ENCODE data around the gene GPANK1. TPM values are rescaled to one million over a fixed set of nuclear protein-coding genes. Genes with fewer than 3 reads are reported as not detected.

Gene GPANK1
- total and polyA plus RNA-seq, 10 of the 15 experiments (the other 5 are each of a cell fraction or from before 2014, with no cell fraction given): 11.7 to 36.3 (median 17.5) TPM

DNA sequence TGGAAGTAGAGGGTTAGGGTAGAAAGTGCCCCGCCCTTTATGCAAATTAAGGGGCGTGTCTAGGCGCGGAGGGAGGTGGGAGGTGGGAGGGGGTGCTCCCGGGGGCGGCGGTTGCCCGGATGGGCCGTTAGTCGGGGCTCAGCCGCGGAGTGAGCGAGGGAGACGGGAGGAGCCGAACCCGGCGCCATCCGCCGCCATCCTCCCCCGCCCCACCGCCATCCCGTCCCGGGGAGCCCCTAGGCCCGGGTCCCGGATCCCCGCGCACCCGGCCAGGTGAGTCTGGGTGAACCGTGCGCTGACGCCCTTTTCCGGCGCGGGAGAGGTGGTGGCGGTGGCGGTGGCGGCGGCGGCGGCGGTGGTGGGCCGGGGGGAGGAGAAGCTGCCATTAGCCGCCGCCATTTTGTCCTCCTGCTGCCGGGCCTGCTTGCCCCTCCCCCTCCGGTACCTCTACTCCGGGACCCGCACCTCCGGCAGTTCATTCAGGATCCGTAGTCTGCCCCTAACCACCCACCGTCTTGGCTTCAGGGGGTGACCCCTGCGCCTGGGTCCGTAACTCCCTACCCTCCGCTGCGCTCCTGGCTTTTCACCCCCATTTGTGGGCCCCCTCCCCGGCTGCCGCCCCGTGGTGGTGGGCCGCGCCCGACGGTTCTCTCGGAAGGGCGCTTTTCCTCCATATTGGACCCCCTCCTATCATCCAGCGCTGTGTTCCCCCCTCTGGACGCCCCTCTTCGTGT lies 44.0 kb downstream of the GPANK1 start, which contains the start of gene PRRC2A (continued):
- TF ChIP-seq SMC3 (IDR thresholded peaks at IDR 0.05; ENCODE audit: borderline replicate concordance, low read length) (no peak), ZZZ3 (IDR thresholded peaks at IDR 0.05; ENCODE audit: control insufficient read depth, insufficient read length, low read depth) (no peak), SUZ12 (IDR thresholded peaks at IDR 0.05; ENCODE audit: unreplicated experiment) (no peak), SP1 (IDR thresholded peaks at IDR 0.05; ENCODE audit: low read depth, low read length) (no peak), MEF2A (IDR thresholded peaks at IDR 0.05; ENCODE audit: insufficient read depth, low read depth, low read length) (no peak), NRF1 (conservative IDR thresholded peaks at IDR 0.05; ENCODE audit: low read depth, low read length) (no peak), CBX3 (IDR thresholded peaks at IDR 0.05; ENCODE audit: borderline replicate concordance, low read depth) (no peak), NR2C2 (IDR thresholded peaks at IDR 0.05; ENCODE audit: borderline replicate concordance, control insufficient read depth, insufficient read length, low read depth) (no peak), SUPT20H (IDR thresholded peaks at IDR 0.05; ENCODE audit: borderline replicate concordance, control insufficient read depth, low read depth, low read length) (no peak), CBX5 (IDR thresholded peaks at IDR 0.05; ENCODE audit: low read depth) (no peak), CBFB (IDR thresholded peaks at IDR 0.05; ENCODE audit: low read depth) (no peak), RAD21 (IDR thresholded peaks at IDR 0.05; ENCODE audit: insufficient read depth, low read depth, low read length) (no peak), CEBPZ (IDR thresholded peaks at IDR 0.05; ENCODE audit: low read depth, low read length) (no peak), STAT3 (IDR thresholded peaks at IDR 0.05; ENCODE audit: low read depth, low read length) (no peak), TBL1XR1 (IDR thresholded peaks at IDR 0.05; ENCODE audit: low read depth, low read length) (no peak; the same call in 1 of the 2 replicates), JUNB (IDR thresholded peaks at IDR 0.05) (no peak)
- TF ChIP-seq, protein P1, sequence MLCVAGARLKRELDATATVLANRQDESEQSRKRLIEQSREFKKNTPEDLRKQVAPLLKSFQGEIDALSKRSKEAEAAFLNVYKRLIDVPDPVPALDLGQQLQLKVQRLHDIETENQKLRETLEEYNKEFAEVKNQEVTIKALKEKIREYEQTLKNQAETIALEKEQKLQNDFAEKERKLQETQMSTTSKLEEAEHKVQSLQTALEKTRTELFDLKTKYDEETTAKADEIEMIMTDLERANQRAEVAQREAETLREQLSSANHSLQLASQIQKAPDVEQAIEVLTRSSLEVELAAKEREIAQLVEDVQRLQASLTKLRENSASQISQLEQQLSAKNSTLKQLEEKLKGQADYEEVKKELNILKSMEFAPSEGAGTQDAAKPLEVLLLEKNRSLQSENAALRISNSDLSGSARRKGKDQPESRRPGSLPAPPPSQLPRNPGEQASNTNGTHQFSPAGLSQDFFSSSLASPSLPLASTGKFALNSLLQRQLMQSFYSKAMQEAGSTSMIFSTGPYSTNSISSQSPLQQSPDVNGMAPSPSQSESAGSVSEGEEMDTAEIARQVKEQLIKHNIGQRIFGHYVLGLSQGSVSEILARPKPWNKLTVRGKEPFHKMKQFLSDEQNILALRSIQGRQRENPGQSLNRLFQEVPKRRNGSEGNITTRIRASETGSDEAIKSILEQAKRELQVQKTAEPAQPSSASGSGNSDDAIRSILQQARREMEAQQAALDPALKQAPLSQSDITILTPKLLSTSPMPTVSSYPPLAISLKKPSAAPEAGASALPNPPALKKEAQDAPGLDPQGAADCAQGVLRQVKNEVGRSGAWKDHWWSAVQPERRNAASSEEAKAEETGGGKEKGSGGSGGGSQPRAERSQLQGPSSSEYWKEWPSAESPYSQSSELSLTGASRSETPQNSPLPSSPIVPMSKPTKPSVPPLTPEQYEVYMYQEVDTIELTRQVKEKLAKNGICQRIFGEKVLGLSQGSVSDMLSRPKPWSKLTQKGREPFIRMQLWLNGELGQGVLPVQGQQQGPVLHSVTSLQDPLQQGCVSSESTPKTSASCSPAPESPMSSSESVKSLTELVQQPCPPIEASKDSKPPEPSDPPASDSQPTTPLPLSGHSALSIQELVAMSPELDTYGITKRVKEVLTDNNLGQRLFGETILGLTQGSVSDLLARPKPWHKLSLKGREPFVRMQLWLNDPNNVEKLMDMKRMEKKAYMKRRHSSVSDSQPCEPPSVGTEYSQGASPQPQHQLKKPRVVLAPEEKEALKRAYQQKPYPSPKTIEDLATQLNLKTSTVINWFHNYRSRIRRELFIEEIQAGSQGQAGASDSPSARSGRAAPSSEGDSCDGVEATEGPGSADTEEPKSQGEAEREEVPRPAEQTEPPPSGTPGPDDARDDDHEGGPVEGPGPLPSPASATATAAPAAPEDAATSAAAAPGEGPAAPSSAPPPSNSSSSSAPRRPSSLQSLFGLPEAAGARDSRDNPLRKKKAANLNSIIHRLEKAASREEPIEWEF (IDR thresholded peaks at IDR 0.05; ENCODE audit: insufficient replicate concordance, low read depth, low read length): no peak
- TF ChIP-seq, protein P2, sequence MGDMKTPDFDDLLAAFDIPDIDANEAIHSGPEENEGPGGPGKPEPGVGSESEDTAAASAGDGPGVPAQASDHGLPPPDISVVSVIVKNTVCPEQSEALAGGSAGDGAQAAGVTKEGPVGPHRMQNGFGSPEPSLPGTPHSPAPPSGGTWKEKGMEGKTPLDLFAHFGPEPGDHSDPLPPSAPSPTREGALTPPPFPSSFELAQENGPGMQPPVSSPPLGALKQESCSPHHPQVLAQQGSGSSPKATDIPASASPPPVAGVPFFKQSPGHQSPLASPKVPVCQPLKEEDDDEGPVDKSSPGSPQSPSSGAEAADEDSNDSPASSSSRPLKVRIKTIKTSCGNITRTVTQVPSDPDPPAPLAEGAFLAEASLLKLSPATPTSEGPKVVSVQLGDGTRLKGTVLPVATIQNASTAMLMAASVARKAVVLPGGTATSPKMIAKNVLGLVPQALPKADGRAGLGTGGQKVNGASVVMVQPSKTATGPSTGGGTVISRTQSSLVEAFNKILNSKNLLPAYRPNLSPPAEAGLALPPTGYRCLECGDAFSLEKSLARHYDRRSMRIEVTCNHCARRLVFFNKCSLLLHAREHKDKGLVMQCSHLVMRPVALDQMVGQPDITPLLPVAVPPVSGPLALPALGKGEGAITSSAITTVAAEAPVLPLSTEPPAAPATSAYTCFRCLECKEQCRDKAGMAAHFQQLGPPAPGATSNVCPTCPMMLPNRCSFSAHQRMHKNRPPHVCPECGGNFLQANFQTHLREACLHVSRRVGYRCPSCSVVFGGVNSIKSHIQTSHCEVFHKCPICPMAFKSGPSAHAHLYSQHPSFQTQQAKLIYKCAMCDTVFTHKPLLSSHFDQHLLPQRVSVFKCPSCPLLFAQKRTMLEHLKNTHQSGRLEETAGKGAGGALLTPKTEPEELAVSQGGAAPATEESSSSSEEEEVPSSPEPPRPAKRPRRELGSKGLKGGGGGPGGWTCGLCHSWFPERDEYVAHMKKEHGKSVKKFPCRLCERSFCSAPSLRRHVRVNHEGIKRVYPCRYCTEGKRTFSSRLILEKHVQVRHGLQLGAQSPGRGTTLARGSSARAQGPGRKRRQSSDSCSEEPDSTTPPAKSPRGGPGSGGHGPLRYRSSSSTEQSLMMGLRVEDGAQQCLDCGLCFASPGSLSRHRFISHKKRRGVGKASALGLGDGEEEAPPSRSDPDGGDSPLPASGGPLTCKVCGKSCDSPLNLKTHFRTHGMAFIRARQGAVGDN (IDR thresholded peaks at IDR 0.05): peak; percentile 67

All from GM12878 (cell line).